Neural cell (in vitro differentiated cells): Measurements from ENCODE around the gene JPH2.

ENCODE experiments used
- CTCF ChIP-seq: fragments of 450-650 bp; IDR thresholded peaks from 2 replicates; pipeline ENCODE4 v1.5.1; 2014; ENCODE audit warnings: antibody characterized with exemption, mild to moderate bottlenecking, moderate library complexity; ENCODE audit not compliant: poor library complexity, severe bottlenecking
- EP300 ChIP-seq: fragments of 450-650 bp; conservative IDR thresholded peaks from 2 replicates; pipeline ENCODE4 v1.6.1; 2014; ENCODE audit warnings: antibody characterized with exemption, mild to moderate bottlenecking, moderate library complexity; ENCODE audit not compliant: poor library complexity, severe bottlenecking
- EZH2 ChIP-seq: fragments of 200-600, 300-800 bp; shearing (Covaris generic), sonication (generic); IDR thresholded peaks from 2 replicates; pipeline ENCODE4 v1.6.1; 2014; ENCODE audit warnings: antibody characterized with exemption, low read length, borderline replicate concordance, mild to moderate bottlenecking; ENCODE audit not compliant: insufficient read depth, poor library complexity, severe bottlenecking
- MXI1 ChIP-seq: fragments of 450-650 bp; conservative IDR thresholded peaks from 2 replicates; pipeline ENCODE4 v1.6.1; 2014; ENCODE audit warnings: antibody characterized with exemption, mild to moderate bottlenecking; ENCODE audit not compliant: poor library complexity, severe bottlenecking
- POLR2AphosphoS5 ChIP-seq: IDR thresholded peaks from 2 replicates; pipeline ENCODE4 v1.6.1; 2012
- RAD21 ChIP-seq: fragments of 450-650 bp; conservative IDR thresholded peaks from 2 replicates; pipeline ENCODE4 v1.6.1; 2014; ENCODE audit warnings: antibody characterized with exemption, mild to moderate bottlenecking, moderate library complexity
- REST ChIP-seq: IDR thresholded peaks from 2 replicates; pipeline ENCODE4 v1.6.1; 2012; ENCODE audit warnings: borderline replicate concordance
- SMC3 ChIP-seq: fragments of 450-650 bp; conservative IDR thresholded peaks from 2 replicates; pipeline ENCODE4 v1.6.1; 2014; ENCODE audit warnings: antibody characterized with exemption, mild to moderate bottlenecking, moderate library complexity; ENCODE audit not compliant: poor library complexity
- TAF1 ChIP-seq: IDR thresholded peaks from 2 replicates; pipeline ENCODE4 v1.6.1; 2012; ENCODE audit warnings: low read depth

- TF ChIP-seq CTCF (no peak), EZH2 (no peak), POLR2AphosphoS5 (no peak), REST (no peak), RAD21 (no peak), TAF1 (no peak), SMC3 (no peak), EP300 (no peak), MXI1 (no peak)
Measured at GRCh38 chr20:44204832-44205215, 17.8 kb upstream of the JPH2 start.
